H1 (cell line): ENCODE measurements around the gene ATG7. TPM values are rescaled to one million over a fixed set of nuclear protein-coding genes. Genes with fewer than 3 reads are reported as not detected.

ENCODE experiments used
- CTCF ChIA-PET: fragments of 300-600 bp; sonication (Branson Sonifier 250); formaldehyde crosslinking; loops from one replicate; lab custom pipeline; 2021; ENCODE audit not compliant: partially characterized antibody; lab: Charles Lee
- POLR2A ChIA-PET: fragments of 300-600 bp; sonication (Branson Sonifier 250); formaldehyde crosslinking; loops from one replicate; lab custom pipeline; 2021; ENCODE audit warnings: inconsistent platforms; ENCODE audit not compliant: partially characterized antibody; lab: Charles Lee
- DNase-seq, 2 experiments: peaks; one replicate each; pipeline versions ENCODE4 v3.0.0 to v3.0.0-alpha.2; 2010 to 2022; ENCODE audit warnings: low spot score in 2 of 2, low read depth in 1 of 2, mixed read lengths in 1 of 2
- FAIRE-seq: peaks from 2 replicates; lab custom pipeline; 2011; peaks lifted over from hg19 to GRCh38; lab: Jason Lieb, UNC
- H2AFZ ChIP-seq: 2 replicates; pipeline ENCODE4 v1.8.1; 2012; ENCODE audit warnings: low read length, inconsistent platforms
- H2AK5ac ChIP-seq: 2 replicates; pipeline ENCODE4 v1.6.1; 2013; ENCODE audit warnings: low read depth, low read length
- H2BK120ac ChIP-seq: replicated peaks from 2 replicates; pipeline ENCODE3; 2013; ENCODE audit warnings: low read depth, low read length, inconsistent platforms
- H2BK12ac ChIP-seq: 2 replicates; pipeline ENCODE4 v1.6.1; 2013; ENCODE audit warnings: low read depth, low read length
- H2BK15ac ChIP-seq: 2 replicates; pipeline ENCODE4 v1.6.1; 2013; ENCODE audit warnings: low read length
- H2BK20ac ChIP-seq: 2 replicates; pipeline ENCODE4 v1.6.1; 2013; ENCODE audit warnings: low read length
- H2BK5ac ChIP-seq: 2 replicates; pipeline ENCODE4 v1.6.1; 2013; ENCODE audit warnings: low read depth, low read length
- H3K14ac ChIP-seq: 2 replicates; pipeline ENCODE4 v1.6.1; 2013; ENCODE audit warnings: inconsistent platforms; ENCODE audit not compliant: insufficient read length
- H3K18ac ChIP-seq: 2 replicates; pipeline ENCODE4 v1.6.1; 2013; ENCODE audit warnings: low read length; ENCODE audit errors: extremely low read depth
- H3K23ac ChIP-seq: 2 replicates; pipeline ENCODE4 v1.6.1; 2013; ENCODE audit warnings: inconsistent platforms; ENCODE audit not compliant: insufficient read length
- H3K23me2 ChIP-seq: 2 replicates; pipeline ENCODE4 v1.6.1; 2013; ENCODE audit warnings: low read depth, low read length
- H3K27ac ChIP-seq: 2 replicates; pipeline ENCODE4 v1.6.1; 2011; ENCODE audit warnings: low read depth, low read length, inconsistent platforms
- H3K27me3 ChIP-seq, 4 experiments: replicated peaks in 1 of 4; 1 replicate in 1 of 4; 2 replicates in 3 of 4; pipeline versions ENCODE4 v1.6.1 to v1.8.1; 2011 to 2013; ENCODE audit warnings: low read length in 3 of 4, mild to moderate bottlenecking in 3 of 4, inconsistent platforms in 2 of 4, mixed read lengths in 2 of 4, moderate library complexity in 1 of 4; ENCODE audit not compliant: control insufficient read depth in 3 of 4, insufficient read depth in 3 of 4; ENCODE audit errors: extremely low read depth in 1 of 4
- H3K36me3 ChIP-seq, 4 experiments: 2 replicates each; pipeline versions ENCODE4 v1.6.1 to v1.8.1; 2011 to 2013; ENCODE audit warnings: mild to moderate bottlenecking in 4 of 4, low read length in 3 of 4, moderate library complexity in 2 of 4, control low read depth in 1 of 4, inconsistent platforms in 1 of 4; ENCODE audit not compliant: insufficient read depth in 4 of 4, control insufficient read depth in 2 of 4
- H3K4ac ChIP-seq: replicated peaks from 2 replicates; pipeline ENCODE3; 2013; ENCODE audit warnings: low read length, low read depth, mixed read lengths, inconsistent platforms; ENCODE audit not compliant: insufficient read length
- H3K4me1 ChIP-seq, 4 experiments: replicated peaks in 1 of 4; 1 replicate in 1 of 4; 2 replicates in 3 of 4; pipeline versions ENCODE4 v1.6.1 to v1.8.1; 2011 to 2013; ENCODE audit warnings: low read length in 3 of 4, inconsistent platforms in 2 of 4, mixed read lengths in 1 of 4; ENCODE audit not compliant: insufficient read depth in 4 of 4, control insufficient read depth in 3 of 4
- H3K4me2 ChIP-seq, 2 experiments: 2 replicates each; pipeline versions ENCODE4 v1.6.1 to v1.8.1; 2011 to 2013; ENCODE audit warnings: low read depth in 2 of 2, low read length in 2 of 2, control low read depth in 1 of 2, inconsistent platforms in 1 of 2, mild to moderate bottlenecking in 1 of 2; ENCODE audit not compliant: insufficient read depth in 1 of 2
- H3K4me3 ChIP-seq, 4 experiments: fragments of 200-600, 300-600 bp in 1 of 4; sonication (generic), shearing (Covaris generic), sonication (Bioruptor Twin) in 1 of 4; 2 replicates each; pipeline versions ENCODE4 v1.5.1 to v1.8.1; 2011 to 2016; ENCODE audit warnings: low read length in 4 of 4, low read depth in 3 of 4, control low read depth in 2 of 4, inconsistent platforms in 2 of 4, mild to moderate bottlenecking in 2 of 4, mixed read lengths in 1 of 4, moderate library complexity in 1 of 4; ENCODE audit not compliant: insufficient read depth in 2 of 4; ENCODE audit errors: extremely low read depth in 1 of 4
- H3K56ac ChIP-seq: replicated peaks from 2 replicates; pipeline ENCODE3; 2013; ENCODE audit warnings: low read depth, mild to moderate bottlenecking, mixed read lengths, low read length, inconsistent platforms; ENCODE audit not compliant: insufficient read length
- H3K79me1 ChIP-seq: 2 replicates; pipeline ENCODE4 v1.6.1; 2013; ENCODE audit warnings: low read depth, low read length, control low read depth
- H3K79me2 ChIP-seq, 2 experiments: 2 replicates each; pipeline versions ENCODE4 v1.6.1 to v1.8.1; 2012 to 2013; ENCODE audit warnings: low read length in 2 of 2, mild to moderate bottlenecking in 2 of 2, inconsistent platforms in 1 of 2; ENCODE audit not compliant: insufficient read depth in 2 of 2, control insufficient read depth in 1 of 2
- H3K9ac ChIP-seq, 4 experiments: replicated peaks in 1 of 4; 1 replicate in 1 of 4; 2 replicates in 3 of 4; pipeline versions ENCODE4 v1.6.1 to v1.8.1; 2011 to 2013; ENCODE audit warnings: low read depth in 3 of 4, low read length in 3 of 4, control low read depth in 2 of 4, mild to moderate bottlenecking in 2 of 4, moderate library complexity in 2 of 4, inconsistent platforms in 1 of 4; ENCODE audit errors: extremely low read depth in 1 of 4
- H3K9me3 ChIP-seq, 2 experiments: 2 replicates each; pipeline versions ENCODE4 v1.6.1 to v1.8.1; 2012 to 2013; ENCODE audit warnings: mild to moderate bottlenecking in 2 of 2, moderate library complexity in 2 of 2, control low read depth in 1 of 2, inconsistent platforms in 1 of 2, low read depth in 1 of 2, low read length in 1 of 2, mixed read lengths in 1 of 2; ENCODE audit not compliant: insufficient read depth in 2 of 2
- H4K20me1 ChIP-seq, 2 experiments: replicated peaks in 1 of 2; 2 replicates each; pipeline versions ENCODE3 to v1.8.1; 2011 to 2013; ENCODE audit warnings: inconsistent platforms in 2 of 2, low read length in 2 of 2, mild to moderate bottlenecking in 1 of 2; ENCODE audit not compliant: insufficient read depth in 2 of 2, control insufficient read depth in 1 of 2
- H4K5ac ChIP-seq: 2 replicates; pipeline ENCODE4 v1.6.1; 2013; ENCODE audit warnings: low read length, low read depth, mixed read lengths, inconsistent platforms; ENCODE audit not compliant: insufficient read length
- H4K8ac ChIP-seq: 2 replicates; pipeline ENCODE4 v1.8.0; 2013; ENCODE audit warnings: mild to moderate bottlenecking, moderate library complexity, low read length, inconsistent platforms; ENCODE audit not compliant: insufficient read depth; ENCODE audit errors: extremely low read depth
- H4K91ac ChIP-seq: replicated peaks from 2 replicates; pipeline ENCODE3; 2013; ENCODE audit warnings: low read length, mixed read lengths, inconsistent platforms; ENCODE audit not compliant: insufficient read length
- ASH2L ChIP-seq: fragments of 200-600, 300-600 bp; sonication (generic); IDR thresholded peaks from one replicate; pipeline ENCODE4 v1.7.1; 2017; ENCODE audit warnings: low read length
- ATF3 ChIP-seq: IDR thresholded peaks from 2 replicates; pipeline ENCODE4 v1.6.1; 2011; ENCODE audit warnings: low read depth, mild to moderate bottlenecking, low read length; ENCODE audit not compliant: insufficient read depth
- BRCA1 ChIP-seq: IDR thresholded peaks from 2 replicates; pipeline ENCODE4 v1.6.1; 2012; ENCODE audit warnings: low read depth, low read length, improper control_type of control experiment
- CBX5 ChIP-seq: fragments of 300-800, 300-1000 bp; sonication (generic); IDR thresholded peaks from 2 replicates; pipeline ENCODE4 v1.7.1; 2016; ENCODE audit warnings: antibody characterized with exemption, low read length, low read depth
- HDAC2 ChIP-seq, 2 experiments: fragments of 300-600 bp in 1 of 2; sonication (generic) in 1 of 2; IDR thresholded peaks; 2 replicates each; pipeline ENCODE4 v1.6.1; 2011 to 2012; ENCODE audit warnings: low read depth in 2 of 2, low read length in 2 of 2, mild to moderate bottlenecking in 2 of 2, moderate library complexity in 2 of 2, borderline replicate concordance in 1 of 2, inconsistent platforms in 1 of 2
- KDM5A ChIP-seq: fragments of 200-600 bp; IDR thresholded peaks from 2 replicates; pipeline ENCODE4 v1.7.1; 2012; ENCODE audit warnings: mild to moderate bottlenecking, low read length, inconsistent platforms, mixed read lengths
- PHF8 ChIP-seq: fragments of 200-600 bp; sonication (generic); conservative IDR thresholded peaks from 2 replicates; pipeline ENCODE4 v1.7.1; 2012; ENCODE audit warnings: low read depth, mild to moderate bottlenecking, inconsistent platforms, low read length, moderate library complexity
- RXRA ChIP-seq: IDR thresholded peaks from 2 replicates; pipeline ENCODE4 v1.6.1; 2011; ENCODE audit warnings: low read depth, mild to moderate bottlenecking, low read length, moderate library complexity; ENCODE audit not compliant: insufficient read depth
- SAP30 ChIP-seq: fragments of 300-600 bp; sonication (generic); IDR thresholded peaks from 2 replicates; pipeline ENCODE4 v1.7.1; 2012; ENCODE audit warnings: low read length, moderate library complexity, mild to moderate bottlenecking, inconsistent platforms; ENCODE audit not compliant: insufficient read depth, insufficient replicate concordance
- WGBS, 2 experiments: shearing (Covaris generic) in 1 of 2; methylation state at CpG; one replicate each; pipeline versions ENCODE4 v1.1.6 to v1.1.7; 2013 to 2015; ENCODE audit warnings: low lambda C conversion rate in 2 of 2, mixed read lengths in 2 of 2, inconsistent platforms in 1 of 2, low coverage in 1 of 2, missing lambda C conversion rate in 1 of 2; ENCODE audit not compliant: insufficient replicate concordance in 2 of 2, insufficient coverage in 1 of 2, insufficient read length in 1 of 2; ENCODE audit errors: extremely low coverage in 1 of 2, missing lambda C conversion rate in 1 of 2; 5-methylcytosine and 5-hydroxymethylcytosine counted together
- polyA plus RNA-seq, 7 experiments: library from polyadenylated mRNA; depleted of rRNA in 3 of 7; stranded (reverse) in 5 of 7; unstranded in 2 of 7; fragments of >200 nt in 5 of 7; fragments of 200-250 nt in 2 of 7; gene quantifications; 1 replicate in 5 of 7; 2 replicates in 1 of 7; 4 replicates in 1 of 7; pipeline versions ENCODE4 v1.2.1 to v1.2.3, GENCODE V29; 2011 to 2013; ENCODE audit warnings: missing spikeins in 2 of 7, mixed read lengths in 2 of 7
- total RNA-seq: library from RNA; stranded (reverse); fragmentation: NEBNext Ultra II Directional; extraction: Animal tissue kit (Norgen Biotek cat#: 25700); gene quantifications from 2 replicates; pipeline ENCODE4 v1.2.1, GENCODE V29; 2021
- TF ChIP-seq, protein P1 (sequence below): IDR thresholded peaks from 2 replicates; pipeline ENCODE4 v1.6.1; 2012; ENCODE audit warnings: inconsistent platforms

Gene ATG7
- total and polyA plus RNA-seq, 2 of the 8 experiments (the other 6 are each of a cell fraction or from before 2014, with no cell fraction given): 15.0 to 19.1 TPM

DNA sequence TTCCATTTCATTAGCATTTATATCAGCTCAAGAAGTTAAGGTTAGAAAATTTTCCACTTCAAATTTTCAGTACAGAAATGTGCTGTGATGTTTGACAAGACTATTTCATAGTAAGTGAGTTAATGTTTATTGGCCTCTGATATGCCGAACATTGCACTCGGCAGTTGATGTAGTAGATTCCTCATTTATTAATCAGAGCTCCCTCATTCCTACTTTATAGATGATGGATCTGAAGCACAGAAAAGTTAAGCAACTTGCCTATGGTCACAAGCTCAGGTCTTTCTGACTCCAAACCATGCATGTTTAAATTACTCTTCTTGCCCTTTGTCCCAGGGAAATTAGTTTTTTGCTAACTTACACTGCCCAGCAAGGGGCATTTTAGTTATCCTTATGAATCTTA lies 92.0 kb downstream of the ATG7 start:
- TF ChIP-seq SAP30 (no peak), CBX5 (no peak), KDM5A (no peak), ASH2L (no peak), HDAC2 (IDR thresholded peaks at IDR 0.05; ENCODE audit: borderline replicate concordance in 1 of 2, low read depth in 2 of 2, low read length in 2 of 2) (no peak), PHF8 (no peak), RXRA (no peak), ATF3 (no peak), BRCA1 (no peak)
- TF ChIP-seq, protein P1, sequence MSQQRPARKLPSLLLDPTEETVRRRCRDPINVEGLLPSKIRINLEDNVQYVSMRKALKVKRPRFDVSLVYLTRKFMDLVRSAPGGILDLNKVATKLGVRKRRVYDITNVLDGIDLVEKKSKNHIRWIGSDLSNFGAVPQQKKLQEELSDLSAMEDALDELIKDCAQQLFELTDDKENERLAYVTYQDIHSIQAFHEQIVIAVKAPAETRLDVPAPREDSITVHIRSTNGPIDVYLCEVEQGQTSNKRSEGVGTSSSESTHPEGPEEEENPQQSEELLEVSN: no peak
- Histone ChIP-seq H2BK12ac (no peak overlapping the region), H3K4me3 (no peak overlapping the region), H3K9ac (no peak overlapping the region), H3K23ac (no peak overlapping the region), H3K4ac (no peak overlapping the region), H3K18ac (no peak overlapping the region), H4K91ac (no peak overlapping the region), H2AK5ac (no peak overlapping the region), H3K36me3 (peaks cover 0 to 7% (median under 1%) of the 10 kb centered on the region in 4 experiments; a peak in 5 of 8 replicates), H2AFZ (no peak overlapping the region), H3K56ac (no peak overlapping the region), H2BK5ac (no peak overlapping the region), H2BK120ac (no peak overlapping the region), H3K9me3 (no peaks in the 10 kb centered on the region), H3K4me2 (no peak overlapping the region), H4K8ac (no peak overlapping the region), H4K20me1 (no peaks in the 10 kb centered on the region), H4K5ac (no peak overlapping the region), H3K27ac (no peak overlapping the region), H2BK15ac (no peak overlapping the region), H2BK20ac (no peak overlapping the region), H3K79me2 (no peaks in the 10 kb centered on the region), H3K23me2 (no peaks in the 10 kb centered on the region), H3K27me3 (no peaks in the 10 kb centered on the region), H3K79me1 (no peaks in the 10 kb centered on the region), H3K14ac (no peak overlapping the region), H3K4me1 (peaks cover 0 to 3% (median 0%) of the 10 kb centered on the region in 4 experiments; a peak in 1 of 7 replicates)
- 91% methylated on average over 2 of the region's 2 CpGs; no CpG with 5 or more reads in 1 of the 2 experiments for WGBS, 2 experiments
- no peak for FAIRE-seq
- no peak for DNase-seq
- ChIA-PET CTCF (interaction anchor here (0.6 to 1.1 kb wide), 3 partner anchors 15 to 353 kb away, joined by 3 to 4 read pairs (median 4); no protein-coding TSS in a partner anchor), POLR2A (interaction anchor here (0.6 kb wide), 1 partner anchor 40 kb away, joined by 3 read pairs; no protein-coding TSS in a partner anchor)
